HepG2 (cell line): ENCODE results near the gene SH3PXD2A. TPM values are rescaled to one million over a fixed set of nuclear protein-coding genes. Genes with fewer than 3 reads are reported as not detected.

Experiments
- ATRX ChIP-seq: sonication (generic); formaldehyde crosslinking; IDR thresholded peaks from 2 replicates; pipeline ENCODE4 v1.4.0; 2020; ENCODE audit warnings: missing genetic modification reagents, borderline replicate concordance
- CREM ChIP-seq, 2 experiments: sonication (generic) in 1 of 2; formaldehyde crosslinking in 1 of 2; IDR thresholded peaks; 2 replicates each; pipeline versions ENCODE4 v1.4.0 to v1.6.1; 2016 to 2020; ENCODE audit warnings: antibody characterized with exemption in 1 of 2, mild to moderate bottlenecking in 1 of 2, missing genetic modification reagents in 1 of 2
- FOXO1 ChIP-seq: sonication (generic); formaldehyde crosslinking; IDR thresholded peaks from 2 replicates; pipeline ENCODE4 v1.4.0; 2020; ENCODE audit warnings: missing genetic modification reagents
- HHEX ChIP-seq: IDR thresholded peaks from 2 replicates; pipeline ENCODE4 v1.6.1; 2016; ENCODE audit warnings: control low read depth
- HNF4A ChIP-seq: sonication (generic); formaldehyde crosslinking; IDR thresholded peaks from 2 replicates; pipeline ENCODE4 v1.4.0; 2020; ENCODE audit warnings: missing genetic modification reagents
- KAT2B ChIP-seq: fragments of 150-350 bp; IDR thresholded peaks from 2 replicates; pipeline ENCODE4 v1.6.1; 2014; ENCODE audit warnings: low read depth, low read length, borderline replicate concordance
- MYC ChIP-seq: sonication (generic); formaldehyde crosslinking; IDR thresholded peaks from 2 replicates; pipeline ENCODE4 v1.9.0; 2021; ENCODE audit warnings: missing genetic modification reagents, borderline replicate concordance
- SMARCC2 ChIP-seq: fragments of 450-650 bp; IDR thresholded peaks from 2 replicates; pipeline ENCODE4 v1.6.1; 2017; ENCODE audit warnings: antibody characterized with exemption, mild to moderate bottlenecking
- TOPORS ChIP-seq: sonication (generic); formaldehyde crosslinking; IDR thresholded peaks from 2 replicates; pipeline ENCODE4 v1.8.0; 2023; ENCODE audit warnings: mild to moderate bottlenecking, missing genetic modification reagents
- TSC22D2 ChIP-seq: sonication (generic); formaldehyde crosslinking; IDR thresholded peaks from 2 replicates; pipeline ENCODE4 v1.5.1; 2020; ENCODE audit warnings: missing genetic modification reagents, mild to moderate bottlenecking, borderline replicate concordance
- XBP1 ChIP-seq: sonication (generic); formaldehyde crosslinking; IDR thresholded peaks from 2 replicates; pipeline ENCODE4 v1.5.0; 2020; ENCODE audit warnings: missing genetic modification reagents
- ZFYVE20 ChIP-seq: sonication (generic); formaldehyde crosslinking; IDR thresholded peaks from 2 replicates; pipeline ENCODE4 v1.8.0; 2023; ENCODE audit warnings: low read depth, mild to moderate bottlenecking, moderate library complexity, missing genetic modification reagents, borderline replicate concordance
- polyA plus RNA-seq, 8 experiments: library from polyadenylated mRNA; depleted of rRNA in 3 of 8; stranded (reverse) in 7 of 8; unstranded in 1 of 8; fragments of >200 nt; fragmentation: Illumina TruSeq in 4 of 8; extraction: Trizol in 4 of 8; gene quantifications; 2 replicates each; pipeline versions ENCODE4 v1.2.1 to v1.2.3, GENCODE V29; 2011 to 2016; ENCODE audit warnings: low read depth in 4 of 8, missing spikeins in 1 of 8, mixed read lengths in 1 of 8; ENCODE audit not compliant: insufficient read depth in 1 of 8
- total RNA-seq, 5 experiments: library from RNA; depleted of rRNA; stranded (reverse); fragments of >200 nt; fragmentation: Illumina TruSeq; extraction: Trizol; gene quantifications; 2 replicates each; pipeline ENCODE4 v1.2.3, GENCODE V29; 2016; ENCODE audit warnings: low read depth in 1 of 5
- TF ChIP-seq, protein P1 (sequence below): sonication (generic); formaldehyde crosslinking; IDR thresholded peaks from 2 replicates; pipeline ENCODE4 v1.4.0; 2020; ENCODE audit warnings: missing genetic modification reagents

Gene SH3PXD2A
- total and polyA plus RNA-seq, 2 of the 13 experiments (the other 11 are each of a cell fraction or from before 2014, with no cell fraction given), result 11.1 to 11.3 TPM

DNA sequence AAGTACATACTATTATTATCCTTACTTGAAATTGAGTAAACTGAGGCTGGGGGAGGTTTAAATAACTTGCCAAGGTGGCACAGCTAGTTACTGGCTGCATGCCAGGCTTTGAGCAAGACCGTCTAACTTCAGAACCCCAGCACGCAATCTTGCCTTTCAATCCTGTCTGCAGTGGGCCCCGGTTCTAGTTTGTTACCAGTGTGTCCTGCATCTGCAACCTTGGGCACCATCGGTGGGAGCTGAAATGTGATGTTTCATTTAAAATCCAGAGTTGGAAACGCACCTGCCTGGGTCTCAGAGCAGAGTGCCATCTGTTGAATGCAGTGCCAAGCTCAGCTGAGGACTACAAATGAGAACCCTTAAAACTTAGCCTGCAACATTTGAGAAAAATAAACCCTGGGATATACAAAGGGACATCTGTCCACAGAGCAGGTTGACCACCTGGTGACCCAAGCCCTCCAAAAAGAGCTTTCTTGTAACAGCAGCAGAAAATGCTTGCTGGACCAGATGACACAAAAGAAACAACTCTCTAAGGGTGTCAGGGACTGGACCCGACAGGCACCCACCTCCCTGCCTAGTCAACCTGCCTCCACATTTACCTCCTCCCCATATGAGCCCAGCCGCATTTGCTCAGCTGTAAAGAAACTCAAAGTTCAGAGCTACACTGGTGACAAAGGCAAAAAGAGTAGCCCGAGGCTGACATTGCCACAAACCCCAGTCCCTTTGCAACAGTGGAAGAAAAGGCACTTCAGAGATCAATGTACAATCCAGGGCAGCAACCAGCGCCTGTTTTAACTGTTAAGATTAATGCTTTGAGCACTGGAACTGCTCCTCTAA lies 1.7 kb downstream of the SH3PXD2A start (continued):
- no peak for TF ChIP-seq FOXO1 (CRISPR knock-in tag)
- TF ChIP-seq KAT2B, result no peak
- TF ChIP-seq ATRX, result no peak
- TF ChIP-seq CREM (IDR thresholded peaks at IDR 0.05), result no peak
- TF ChIP-seq CREM (CRISPR knock-in tag; IDR thresholded peaks at IDR 0.05), result no peak
- no peak for TF ChIP-seq TOPORS (CRISPR knock-in tag)
- no peak for TF ChIP-seq HHEX
- TF ChIP-seq MYC (CRISPR knock-in tag), result no peak
- TF ChIP-seq, protein P1, sequence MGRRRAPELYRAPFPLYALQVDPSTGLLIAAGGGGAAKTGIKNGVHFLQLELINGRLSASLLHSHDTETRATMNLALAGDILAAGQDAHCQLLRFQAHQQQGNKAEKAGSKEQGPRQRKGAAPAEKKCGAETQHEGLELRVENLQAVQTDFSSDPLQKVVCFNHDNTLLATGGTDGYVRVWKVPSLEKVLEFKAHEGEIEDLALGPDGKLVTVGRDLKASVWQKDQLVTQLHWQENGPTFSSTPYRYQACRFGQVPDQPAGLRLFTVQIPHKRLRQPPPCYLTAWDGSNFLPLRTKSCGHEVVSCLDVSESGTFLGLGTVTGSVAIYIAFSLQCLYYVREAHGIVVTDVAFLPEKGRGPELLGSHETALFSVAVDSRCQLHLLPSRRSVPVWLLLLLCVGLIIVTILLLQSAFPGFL (CRISPR knock-in tag), result no peak
- no peak for TF ChIP-seq XBP1 (CRISPR knock-in tag)
- TF ChIP-seq ZFYVE20, result no peak
- no peak; the same call in 1 of the 2 replicates for TF ChIP-seq TSC22D2 (CRISPR knock-in tag)
- TF ChIP-seq HNF4A (CRISPR knock-in tag), result peak; percentile 85
- TF ChIP-seq SMARCC2, result 0 out of 2 replicates have a peak, but pooled peaks have one; percentile 1
- TF ChIP-seq, all 625 proteins: peak for 98
